ENCODE results near the gene CBLN3. TPM values are rescaled to one million over a fixed set of nuclear protein-coding genes. Genes with fewer than 3 reads are reported as not detected.
"Not testable (repeated sequence)": the region's sequence is repeated elsewhere in the genome, so short reads cannot be mapped to it uniquely, and the experiment has no call there.

The CBLN3 gene
- total RNA-seq (2014; rRNA removed; shearing (Covaris generic); ENCODE audit: low replicate concordance), result 1.1 and 3.6 TPM in 2 replicates

- Histone ChIP-seq H3K4me2 (ENCODE audit: low read depth, low read length, poor library complexity, severe bottlenecking) (peak within 1 kb of the TSS; percentile 82), H3K9me3 (ENCODE audit: low read length) (no peaks in the 10 kb centered on the region), H3K9ac (ENCODE audit: low read length) (peak within 1 kb of the TSS; percentile 88), H4K20me1 (ENCODE audit: insufficient read depth, low read depth, low read length) (peaks cover 4% of the 10 kb centered on the region; the same call in 1 of the 2 replicates), H3K27ac (ENCODE audit: low read length) (peak within 1 kb of the TSS; percentile 57), H3K36me3 (ENCODE audit: insufficient read depth, low read length) (peaks cover 21% of the 10 kb centered on the region; the same call in 1 of the 2 replicates), H3K4me1 (ENCODE audit: low read length) (peaks cover 24% of the 10 kb centered on the region), H3K4me3 (ENCODE audit: low read length) (peak within 1 kb of the TSS; percentile 85), H3K79me2 (ENCODE audit: low read length) (peaks cover 14% of the 10 kb centered on the region), H2AFZ (ENCODE audit: low read length) (peak within 1 kb of the TSS; percentile 92), H3K27me3 (ENCODE audit: low read length) (no peaks in the 10 kb centered on the region), H3K9me2 (replicated peaks; ENCODE audit: insufficient read depth, low read length) (no peaks in the 10 kb centered on the region)
- peak; percentile 98 for DNase-seq
Observed at GRCh38 chr14:24429395-24430142, at the start of gene CBLN3, which contains the start of gene KHNYN. Gene CBLN3, minus strand, starts transcription at chr14:24429668. Its CDS starts 614 bp downstream, at chr14:24429054. Gene KHNYN, plus strand, starts transcription at chr14:24429954. Its CDS starts 777 bp downstream, at chr14:24430731.

GRCh38 chr14:24475261-24475660, 45.8 kb upstream of the CBLN3 start:
- H3K9me3 ChIP-seq (ENCODE audit: low read length), result no peaks in the 10 kb centered on the region
- no peak overlapping the region for H3K4me2 ChIP-seq (ENCODE audit: low read depth, low read length, poor library complexity, severe bottlenecking)
- H2AFZ ChIP-seq (ENCODE audit: low read length), result no peak overlapping the region

GRCh38 chr14:24473211-24473610, 43.7 kb upstream of the CBLN3 start:
- no peaks in the 10 kb centered on the region for H3K36me3 ChIP-seq (ENCODE audit: insufficient read depth, low read length)
- no peaks in the 10 kb centered on the region for H3K9me3 ChIP-seq (ENCODE audit: low read length)
- H3K4me2 ChIP-seq (ENCODE audit: low read depth, low read length, poor library complexity, severe bottlenecking), result no peak overlapping the region
- H3K27me3 ChIP-seq (ENCODE audit: low read length), result no peaks in the 10 kb centered on the region
- peaks cover 6% of the 10 kb centered on the region for H3K4me1 ChIP-seq (ENCODE audit: low read length)
- peak; percentile 19 for DNase-seq
- no peaks in the 10 kb centered on the region for H3K79me2 ChIP-seq (ENCODE audit: low read length)
- H3K27ac ChIP-seq (ENCODE audit: low read length), result no peak overlapping the region
- H2AFZ ChIP-seq (ENCODE audit: low read length), result no peak overlapping the region
- H3K9me2 ChIP-seq (replicated peaks; ENCODE audit: insufficient read depth, low read length), result no peaks in the 10 kb centered on the region
- H3K9ac ChIP-seq (ENCODE audit: low read length), result no peak overlapping the region
- no peak overlapping the region for H3K4me3 ChIP-seq (ENCODE audit: low read length)
- no peaks in the 10 kb centered on the region for H4K20me1 ChIP-seq (ENCODE audit: insufficient read depth, low read depth, low read length)

More at GRCh38 chr14:24475261-24475660, 45.8 kb upstream of the CBLN3 start:
- DNase-seq, result no peak
- no peak overlapping the region for H3K9ac ChIP-seq (ENCODE audit: low read length)
- no peaks in the 10 kb centered on the region for H3K36me3 ChIP-seq (ENCODE audit: insufficient read depth, low read length)
- H3K27me3 ChIP-seq (ENCODE audit: low read length), result no peaks in the 10 kb centered on the region
- no peaks in the 10 kb centered on the region for H3K79me2 ChIP-seq (ENCODE audit: low read length)
- H4K20me1 ChIP-seq (ENCODE audit: insufficient read depth, low read depth, low read length), result no peaks in the 10 kb centered on the region
- no peaks in the 10 kb centered on the region for H3K9me2 ChIP-seq (replicated peaks; ENCODE audit: insufficient read depth, low read length)
- no peak overlapping the region for H3K27ac ChIP-seq (ENCODE audit: low read length)
- H3K4me3 ChIP-seq (ENCODE audit: low read length), result no peak overlapping the region
- peaks cover 7% of the 10 kb centered on the region for H3K4me1 ChIP-seq (ENCODE audit: low read length)

- H3K9me3 ChIP-seq (ENCODE audit: low read length); H3K4me1 ChIP-seq (ENCODE audit: low read length); H3K36me3 ChIP-seq (ENCODE audit: insufficient read depth, low read length); H3K27me3 ChIP-seq (ENCODE audit: low read length); H2AFZ ChIP-seq (ENCODE audit: low read length); H3K4me3 ChIP-seq (ENCODE audit: low read length); H3K9ac ChIP-seq (ENCODE audit: low read length); DNase-seq; H3K79me2 ChIP-seq (ENCODE audit: low read length); H3K9me2 ChIP-seq (replicated peaks; ENCODE audit: insufficient read depth, low read length); H3K27ac ChIP-seq (ENCODE audit: low read length); H4K20me1 ChIP-seq (ENCODE audit: insufficient read depth, low read depth, low read length); H3K4me2 ChIP-seq (ENCODE audit: low read depth, low read length, poor library complexity, severe bottlenecking): not testable (repeated sequence)
Observed at GRCh38 chr14:24470450-24470849, 41.0 kb upstream of the CBLN3 start.

- H3K9me3 ChIP-seq (ENCODE audit: low read length), result no peaks in the 10 kb centered on the region
Observed at GRCh38 chr14:24465805-24466204, 36.3 kb upstream of the CBLN3 start.

GRCh38 chr14:24465368-24465767, 35.9 kb upstream of the CBLN3 start:
- Histone ChIP-seq H3K9me2 (replicated peaks; ENCODE audit: insufficient read depth, low read length) (no peaks in the 10 kb centered on the region), H3K9me3 (ENCODE audit: low read length) (no peaks in the 10 kb centered on the region), H2AFZ (ENCODE audit: low read length) (no peak overlapping the region), H3K4me1 (ENCODE audit: low read length) (peaks cover 13% of the 10 kb centered on the region), H3K27me3 (ENCODE audit: low read length) (no peaks in the 10 kb centered on the region), H3K27ac (ENCODE audit: low read length) (no peak overlapping the region), H3K36me3 (ENCODE audit: insufficient read depth, low read length) (no peaks in the 10 kb centered on the region), H3K79me2 (ENCODE audit: low read length) (no peaks in the 10 kb centered on the region), H3K9ac (ENCODE audit: low read length) (no peak overlapping the region), H4K20me1 (ENCODE audit: insufficient read depth, low read depth, low read length) (no peaks in the 10 kb centered on the region), H3K4me2 (ENCODE audit: low read depth, low read length, poor library complexity, severe bottlenecking) (no peak overlapping the region), H3K4me3 (ENCODE audit: low read length) (no peak overlapping the region)
- no peak for DNase-seq

More at GRCh38 chr14:24465805-24466204, 36.3 kb upstream of the CBLN3 start:
- Histone ChIP-seq H3K9ac (ENCODE audit: low read length) (no peak overlapping the region), H4K20me1 (ENCODE audit: insufficient read depth, low read depth, low read length) (no peaks in the 10 kb centered on the region), H3K36me3 (ENCODE audit: insufficient read depth, low read length) (no peaks in the 10 kb centered on the region), H3K4me2 (ENCODE audit: low read depth, low read length, poor library complexity, severe bottlenecking) (no peak overlapping the region), H3K4me3 (ENCODE audit: low read length) (no peak overlapping the region), H3K27me3 (ENCODE audit: low read length) (no peaks in the 10 kb centered on the region), H3K79me2 (ENCODE audit: low read length) (no peaks in the 10 kb centered on the region), H2AFZ (ENCODE audit: low read length) (no peak overlapping the region), H3K4me1 (ENCODE audit: low read length) (peaks cover 13% of the 10 kb centered on the region), H3K9me2 (replicated peaks; ENCODE audit: insufficient read depth, low read length) (no peaks in the 10 kb centered on the region), H3K27ac (ENCODE audit: low read length) (no peak overlapping the region)
- no peak for DNase-seq

- Histone ChIP-seq H3K36me3 (ENCODE audit: insufficient read depth, low read length) (no peaks in the 10 kb centered on the region), H3K9me3 (ENCODE audit: low read length) (no peaks in the 10 kb centered on the region), H3K4me1 (ENCODE audit: low read length) (peaks cover 13% of the 10 kb centered on the region), H3K9me2 (replicated peaks; ENCODE audit: insufficient read depth, low read length) (no peaks in the 10 kb centered on the region), H4K20me1 (ENCODE audit: insufficient read depth, low read depth, low read length) (no peaks in the 10 kb centered on the region), H3K9ac (ENCODE audit: low read length) (no peak overlapping the region), H3K27ac (ENCODE audit: low read length) (no peak overlapping the region), H3K27me3 (ENCODE audit: low read length) (no peaks in the 10 kb centered on the region), H3K4me2 (ENCODE audit: low read depth, low read length, poor library complexity, severe bottlenecking) (no peak overlapping the region), H3K79me2 (ENCODE audit: low read length) (no peaks in the 10 kb centered on the region), H2AFZ (ENCODE audit: low read length) (no peak overlapping the region), H3K4me3 (ENCODE audit: low read length) (no peak overlapping the region)
- DNase-seq, result no peak
Observed at GRCh38 chr14:24463884-24464785, 34.7 kb upstream of the CBLN3 start.
